GM12892 (cell line): ENCODE results near the gene WNK4.

Source experiments
- POLR2A ChIP-seq: IDR thresholded peaks from 2 replicates; pipeline ENCODE4 v1.6.1; 2011; ENCODE audit warnings: low read depth, low read length, control low read depth
- POLR2AphosphoS5 ChIP-seq: IDR thresholded peaks from 2 replicates; pipeline ENCODE4 v1.6.1; 2011; ENCODE audit warnings: low read depth, low read length, control low read depth
- TAF1 ChIP-seq: IDR thresholded peaks from 2 replicates; pipeline ENCODE4 v1.6.1; 2011; ENCODE audit warnings: low read depth, mild to moderate bottlenecking, control low read depth, low read length, borderline replicate concordance

DNA sequence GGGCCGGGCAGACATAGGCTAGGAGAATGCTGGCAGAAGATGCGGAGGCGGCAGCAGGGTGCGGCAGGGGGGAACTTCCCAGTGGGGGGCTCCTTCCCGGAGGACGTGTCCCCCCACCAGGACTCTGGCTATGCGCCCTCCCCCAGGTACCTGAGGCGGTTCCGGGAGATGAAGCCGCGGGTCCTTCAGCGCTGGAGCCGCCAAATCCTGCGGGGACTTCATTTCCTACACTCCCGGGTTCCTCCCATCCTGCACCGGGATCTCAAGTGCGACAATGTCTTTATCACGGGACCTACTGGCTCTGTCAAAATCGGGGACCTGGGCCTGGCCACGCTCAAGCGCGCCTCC, 3.4 kb downstream of the WNK4 start:
- no peak for TF ChIP-seq TAF1
- TF ChIP-seq POLR2AphosphoS5: no peak
- TF ChIP-seq POLR2A: no peak
